ENCODE results near the gene THAP4.

- TF ChIP-seq CTCF (IDR thresholded peaks at IDR 0.05): no peak
- no peak for TF ChIP-seq POLR2AphosphoS5 (IDR thresholded peaks at IDR 0.05)
- TF ChIP-seq EP300 (IDR thresholded peaks at IDR 0.05): no peak
These were observed 42.0 kb upstream of the THAP4 start for GRCh38 chr2:241678784-241679540.

Measured in stomach (tissue), 4 donors.